ENCODE data around the gene SELENON.

GRCh38 chr1:25793585-25794170, 6.3 kb upstream of the SELENON start:
- TF ChIP-seq CTCF (IDR thresholded peaks at IDR 0.05) (no peak), POLR2A (IDR thresholded peaks at IDR 0.05) (no peak)
